Measurements from ENCODE around the gene MEGF8. TPM values are rescaled to one million over a fixed set of nuclear protein-coding genes. Genes with fewer than 3 reads are reported as not detected.

Gene MEGF8
- total and polyA plus RNA-seq, 12 donors, result 10.2 to 44.6 (median 40.2) TPM

DNA sequence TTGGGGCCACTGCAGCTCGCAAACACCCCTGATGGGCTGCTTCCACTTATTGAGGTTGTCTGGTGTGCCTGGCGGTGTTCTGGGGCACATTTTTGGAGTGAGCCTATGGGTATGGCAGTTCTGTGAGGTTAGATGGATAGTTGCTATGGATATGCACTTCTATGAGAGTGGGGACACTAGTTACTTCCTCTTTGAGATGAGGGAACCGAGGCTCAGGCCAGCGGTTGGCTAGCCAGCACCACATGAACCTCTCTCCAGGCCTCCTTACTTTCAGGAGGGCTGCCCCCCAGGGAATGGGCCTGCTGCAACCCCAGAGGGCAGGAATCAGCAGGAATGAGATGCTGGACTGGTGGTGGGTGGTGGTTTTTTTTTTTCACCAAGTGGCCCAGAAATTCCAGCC lies 37.0 kb upstream of the MEGF8 start:
- H3K36me3 ChIP-seq, result peaks cover 0 to 68% (median 56%) of the 10 kb centered on the region in 9 donors
- ATAC-seq (no peak), DNase-seq (no peak)
- WGBS, 2 donors, result 89 to 93% methylated on average over 4 of the region's 4 CpGs
- TF ChIP-seq, protein P1, sequence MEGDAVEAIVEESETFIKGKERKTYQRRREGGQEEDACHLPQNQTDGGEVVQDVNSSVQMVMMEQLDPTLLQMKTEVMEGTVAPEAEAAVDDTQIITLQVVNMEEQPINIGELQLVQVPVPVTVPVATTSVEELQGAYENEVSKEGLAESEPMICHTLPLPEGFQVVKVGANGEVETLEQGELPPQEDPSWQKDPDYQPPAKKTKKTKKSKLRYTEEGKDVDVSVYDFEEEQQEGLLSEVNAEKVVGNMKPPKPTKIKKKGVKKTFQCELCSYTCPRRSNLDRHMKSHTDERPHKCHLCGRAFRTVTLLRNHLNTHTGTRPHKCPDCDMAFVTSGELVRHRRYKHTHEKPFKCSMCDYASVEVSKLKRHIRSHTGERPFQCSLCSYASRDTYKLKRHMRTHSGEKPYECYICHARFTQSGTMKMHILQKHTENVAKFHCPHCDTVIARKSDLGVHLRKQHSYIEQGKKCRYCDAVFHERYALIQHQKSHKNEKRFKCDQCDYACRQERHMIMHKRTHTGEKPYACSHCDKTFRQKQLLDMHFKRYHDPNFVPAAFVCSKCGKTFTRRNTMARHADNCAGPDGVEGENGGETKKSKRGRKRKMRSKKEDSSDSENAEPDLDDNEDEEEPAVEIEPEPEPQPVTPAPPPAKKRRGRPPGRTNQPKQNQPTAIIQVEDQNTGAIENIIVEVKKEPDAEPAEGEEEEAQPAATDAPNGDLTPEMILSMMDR (IDR thresholded peaks at IDR 0.05), result no peak
- H3K27ac ChIP-seq, result no peak overlapping the region
- peaks cover 18 to 29% (median 26%) of the 10 kb centered on the region in 9 donors for H3K4me1 ChIP-seq
- no peaks in the 10 kb centered on the region for H3K27me3 ChIP-seq
- H3K9me3 ChIP-seq, result no peaks in the 10 kb centered on the region
- intact Hi-C loops (cut with DNase I), result no loop called here
- no peak overlapping the region for H3K4me3 ChIP-seq

DNA sequence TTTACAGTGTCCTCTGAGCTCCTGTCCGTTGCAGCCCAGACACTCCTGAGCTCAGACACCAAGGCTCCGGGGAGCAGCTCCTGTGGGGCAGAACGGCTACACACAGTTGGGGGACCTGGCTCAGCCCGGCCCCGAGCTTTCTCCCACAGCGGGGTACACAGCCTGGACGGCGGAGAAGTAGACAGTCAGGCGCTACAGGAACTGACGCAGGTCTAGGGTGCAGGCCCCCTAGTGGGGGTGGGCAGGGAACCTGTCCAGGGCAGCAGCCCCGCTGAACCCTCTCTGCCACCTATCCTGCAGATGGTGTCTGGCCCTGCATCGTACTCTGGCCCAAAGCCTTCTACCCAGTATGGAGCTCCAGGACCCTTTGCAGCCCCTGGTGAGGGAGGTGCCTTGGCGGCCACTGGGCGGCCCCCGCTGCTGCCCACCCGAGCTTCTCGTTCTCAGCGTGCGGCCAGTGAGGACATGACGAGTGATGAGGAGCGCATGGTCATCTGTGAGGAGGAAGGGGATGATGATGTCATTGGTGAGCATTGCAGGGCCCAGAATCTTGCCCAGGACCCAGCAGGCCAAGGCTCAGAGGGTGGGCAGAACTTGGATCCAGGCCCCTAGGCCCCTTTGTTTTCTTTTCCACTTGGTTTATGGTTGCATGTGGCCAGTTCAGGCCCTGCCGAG lies 36.4 kb upstream of the MEGF8 start:
- 89 to 91% methylated on average over 22 of the region's 22 CpGs for WGBS, 2 donors
- Histone ChIP-seq H3K4me3 (no peak overlapping the region), H3K4me1 (peaks cover 18 to 27% (median 25%) of the 10 kb centered on the region in 9 donors), H3K27ac (no peak overlapping the region), H3K36me3 (peaks cover 0 to 74% (median 60%) of the 10 kb centered on the region in 9 donors), H3K27me3 (no peaks in the 10 kb centered on the region), H3K9me3 (no peaks in the 10 kb centered on the region)
- DNase-seq (peak in 1 of 2 donors; percentile 4), ATAC-seq (no peak)
- TF ChIP-seq, protein P1 (IDR thresholded peaks at IDR 0.05), result no peak
- intact Hi-C loops (cut with DNase I), result no loop called here

- 87% methylated on average over 8 of the region's 8 CpGs for WGBS, 2 donors
- DNase-seq (no peak), ATAC-seq (no peak)
- H3K36me3 ChIP-seq, result peaks cover 0 to 80% (median 65%) of the 10 kb centered on the region in 9 donors
- H3K9me3 ChIP-seq, result no peaks in the 10 kb centered on the region
- H3K4me3 ChIP-seq, result no peak overlapping the region
- intact Hi-C loops (cut with DNase I), result loop anchor here in 3 of 10 donors (5.0 to 10.0 kb wide), 2 partner anchors 42 to 155 kb away; partner anchors contain the start of gene POU2F2 (in 1 of the 3)
- H3K27ac ChIP-seq, result no peak overlapping the region
- TF ChIP-seq, protein P1 (IDR thresholded peaks at IDR 0.05), result no peak
- H3K4me1 ChIP-seq, result peaks cover 18 to 26% (median 25%) of the 10 kb centered on the region in 9 donors
- H3K27me3 ChIP-seq, result no peaks in the 10 kb centered on the region
Measured at GRCh38 chr19:42289556-42290041, 35.8 kb upstream of the MEGF8 start.

- no peak for DNase-seq
- peaks cover 0 to 86% (median 65%) of the 10 kb centered on the region in 9 donors for H3K36me3 ChIP-seq
- H3K4me3 ChIP-seq, result no peak overlapping the region
- no peaks in the 10 kb centered on the region for H3K9me3 ChIP-seq
- TF ChIP-seq, protein P1 (IDR thresholded peaks at IDR 0.05), result no peak
- H3K27me3 ChIP-seq, result no peaks in the 10 kb centered on the region
- peaks cover 15 to 21% (median 19%) of the 10 kb centered on the region in 9 donors for H3K4me1 ChIP-seq
- no peak for ATAC-seq
- WGBS, 2 donors, result 77 to 83% methylated on average over 13 of the region's 13 CpGs
- intact Hi-C loops (cut with DNase I), result loop anchor here in 3 of 10 donors (5.0 to 10.0 kb wide), 2 partner anchors 43 to 155 kb away; partner anchors contain the start of gene POU2F2 (in 1 of the 3)
- H3K27ac ChIP-seq, result no peak overlapping the region
Measured at GRCh38 chr19:42290136-42290522, 35.3 kb upstream of the MEGF8 start.
